Measurements from ENCODE around the gene ABCG8. TPM values are rescaled to one million over a fixed set of nuclear protein-coding genes. Genes with fewer than 3 reads are reported as not detected.

Gene ABCG8
- total and polyA plus RNA-seq, 9 of the 15 experiments (the other 6 are each of a cell fraction or from before 2014, with no cell fraction given): not detected

GRCh38 chr2:43802135-43802534 is 36.6 kb upstream of the ABCG8 start:
- FAIRE-seq: no peak
- TF ChIP-seq BCLAF1 (IDR thresholded peaks at IDR 0.05; ENCODE audit: borderline replicate concordance in 1 of 2, control insufficient read depth in 1 of 2, low read depth in 2 of 2, low read length in 1 of 2) (no peak), ZNF384 (IDR thresholded peaks at IDR 0.05; ENCODE audit: low read depth, low read length) (peak; percentile 63; the same call in 1 of the 2 replicates)
- Histone ChIP-seq H3K79me2 (ENCODE audit: control insufficient read depth, insufficient read depth, low read length) (no peaks in the 10 kb centered on the region), H3K9ac (ENCODE audit: insufficient read depth in 1 of 2, low read depth in 2 of 2, low read length in 2 of 2) (no peak overlapping the region), H3K9me3 (replicated peaks; ENCODE audit: control insufficient read depth, insufficient read depth, low read depth, low read length) (no peaks in the 10 kb centered on the region), H3K4me1 (replicated peaks in 1 of 2; ENCODE audit: control insufficient read depth in 2 of 2, insufficient read depth in 2 of 2, low read length in 2 of 2) (no peaks in the 10 kb centered on the region), H4K20me1 (replicated peaks; ENCODE audit: control insufficient read depth, insufficient read depth, low read length) (no peaks in the 10 kb centered on the region), H3K27ac (ENCODE audit: extremely low read depth, low read depth, low read length) (no peak overlapping the region), H2AFZ (ENCODE audit: low read depth, low read length) (no peak overlapping the region), H3K9me1 (ENCODE audit: control insufficient read depth, insufficient read depth, low read length) (no peaks in the 10 kb centered on the region), H3K4me2 (ENCODE audit: insufficient read depth, low read length) (no peak overlapping the region), H3K27me3 (ENCODE audit: control insufficient read depth in 2 of 2, insufficient read depth in 2 of 2, low read length in 2 of 2) (no peaks in the 10 kb centered on the region), H3K4me3 (no peak overlapping the region), H3K36me3 (ENCODE audit: control insufficient read depth, insufficient read depth, low read length) (no peaks in the 10 kb centered on the region)
- no peak for ATAC-seq
- DNase-seq (ENCODE audit: extremely low read depth in 1 of 4, low spot score in 3 of 4): no peak
- in situ Hi-C loops (cut with MboI): no loop called here
- CTCF ChIA-PET (ENCODE audit: low intra/inter-chr PET ratio): no interaction called here
- no TSS peak for BruUV-seq (replicated peaks)
- intact Hi-C loops (cut with micrococcal nuclease): loop anchor here (5.0 kb wide), 1 partner anchor 75 kb away; no protein-coding TSS in a partner anchor
- POLR2A ChIA-PET: no interaction called here
- WGBS (ENCODE audit: insufficient coverage, low coverage, missing lambda C conversion rate): 58% methylated on average over 2 of the region's 2 CpGs

Measured in K562 (cell line).